Aorta (tissue), 5 donors: Measurements from ENCODE around the gene PRKAG2. TPM values are rescaled to one million over a fixed set of nuclear protein-coding genes. Genes with fewer than 3 reads are reported as not detected.

Experiments used
- ATAC-seq: fragments of 200-7000 bp; cut with Tn5 transposase; one replicate; pipeline ENCODE4 v1.9.1; 2022; ENCODE audit warnings: moderate library complexity; ENCODE audit not compliant: low FRiP score
- DNase-seq, 2 donors: peaks; one replicate each; pipeline ENCODE4 v3.0.0-alpha.2; 2020
- H3K27ac ChIP-seq, 2 donors: one replicate each; pipeline ENCODE4 v1.5.1; 2013; ENCODE audit warnings: low read length in 2 of 2, mild to moderate bottlenecking in 2 of 2, moderate library complexity in 2 of 2, control low read depth in 1 of 2, inconsistent platforms in 1 of 2, low read depth in 1 of 2
- H3K27me3 ChIP-seq, 2 donors: one replicate each; pipeline ENCODE4 v1.6.1; 2013; ENCODE audit warnings: control low read depth in 1 of 2, low read length in 1 of 2, mild to moderate bottlenecking in 1 of 2, moderate library complexity in 1 of 2; ENCODE audit not compliant: insufficient read depth in 2 of 2, control insufficient read depth in 1 of 2
- H3K36me3 ChIP-seq, 2 donors: one replicate each; pipeline ENCODE4 v1.6.1; 2013; ENCODE audit warnings: control low read depth in 1 of 2, low read length in 1 of 2, mild to moderate bottlenecking in 1 of 2; ENCODE audit not compliant: insufficient read depth in 2 of 2, control insufficient read depth in 1 of 2
- H3K4me1 ChIP-seq, 2 donors: one replicate each; pipeline ENCODE4 v1.6.1; 2013; ENCODE audit warnings: low read length in 2 of 2, control low read depth in 1 of 2, mild to moderate bottlenecking in 1 of 2, moderate library complexity in 1 of 2; ENCODE audit not compliant: insufficient read depth in 2 of 2, control insufficient read depth in 1 of 2
- H3K4me3 ChIP-seq, 2 donors: one replicate each; pipeline ENCODE4 v1.5.1; 2013; ENCODE audit warnings: low read length in 2 of 2, control low read depth in 1 of 2, mild to moderate bottlenecking in 1 of 2
- H3K9me3 ChIP-seq: one replicate; pipeline ENCODE4 v1.6.1; 2013; ENCODE audit warnings: mild to moderate bottlenecking, low read length; ENCODE audit not compliant: control insufficient read depth
- WGBS, 2 donors: extraction: QIAGEN DNeasy Blood & Tissue Kit; methylation state at CpG; one replicate each; pipeline ENCODE4 v1.1.7; 2013; 5-methylcytosine and 5-hydroxymethylcytosine counted together
- intact Hi-C, 2 donors: fragments of 100-400 bp; cut with DNase I; formaldehyde crosslinking; loops; one replicate each; pipeline versions ENCODE4 v1.14.2 to v1.15.0; 2022
- polyA plus RNA-seq, 2 donors: library from polyadenylated mRNA; stranded (reverse); fragments of 200-250 nt; gene quantifications; one replicate each; pipeline ENCODE4 v1.2.3, GENCODE V29; 2013
- total RNA-seq, 2 donors: library from RNA; stranded (reverse); fragmentation: NEBNext Ultra II Directional; extraction: Animal tissue kit (Norgen Biotek cat#: 25700); gene quantifications; one replicate each; pipeline ENCODE4 v1.2.1, GENCODE V29; 2021
- donor health status: healthy with polysubstance abuse.
- donor health status: Bipolar disorder and iron deficiency.
- donor health status: DM: no; HTN: no; CAD: no.
- donor health status: DM: no; HTN: no; CAD: no.
- donor health status: DM: yes; HTN: yes; CAD: no.

PRKAG2 gene
- total and polyA plus RNA-seq, 4 donors, result 34.0 to 69.9 (median 52.6) TPM

GRCh38 chr7:151677581-151678226 is 199.2 kb downstream of the PRKAG2 start:
- peak in 1 of 2 donors; percentile 39 for DNase-seq
- H3K9me3 ChIP-seq, result no peaks in the 10 kb centered on the region
- intact Hi-C loops, result no loop called here
- 56 to 63% methylated on average over 14 of the region's 14 CpGs for WGBS, 2 donors
- H3K36me3 ChIP-seq, result no peaks in the 10 kb centered on the region
- no peak for ATAC-seq
- H3K27ac ChIP-seq, result no peak overlapping the region
- H3K27me3 ChIP-seq, result no peaks in the 10 kb centered on the region
- no peaks in the 10 kb centered on the region for H3K4me1 ChIP-seq
- H3K4me3 ChIP-seq, result no peak overlapping the region

- H3K9me3 ChIP-seq, result no peaks in the 10 kb centered on the region
- no peak overlapping the region for H3K27ac ChIP-seq
- 71 to 78% methylated on average over 11 of the region's 11 CpGs for WGBS, 2 donors
- no peaks in the 10 kb centered on the region for H3K4me1 ChIP-seq
- H3K36me3 ChIP-seq, result no peaks in the 10 kb centered on the region
- DNase-seq (no peak), ATAC-seq (no peak)
- intact Hi-C loops, result no loop called here
- H3K27me3 ChIP-seq, result no peaks in the 10 kb centered on the region
- no peak overlapping the region for H3K4me3 ChIP-seq
These were observed 200.2 kb downstream of the PRKAG2 start for GRCh38 chr7:151676759-151677158.

GRCh38 chr7:151675196-151675920 is 201.6 kb downstream of the PRKAG2 start:
- Histone ChIP-seq H3K4me3 (no peak overlapping the region), H3K36me3 (no peaks in the 10 kb centered on the region), H3K27me3 (no peaks in the 10 kb centered on the region), H3K4me1 (no peaks in the 10 kb centered on the region), H3K27ac (no peak overlapping the region), H3K9me3 (no peaks in the 10 kb centered on the region)
- DNase-seq (no peak), ATAC-seq (no peak)
- intact Hi-C loops, result no loop called here
- 95 to 97% methylated on average over 26 of the region's 26 CpGs for WGBS, 2 donors

- ATAC-seq, result no peak
- intact Hi-C loops, result no loop called here
- Histone ChIP-seq H3K9me3 (no peaks in the 10 kb centered on the region), H3K27me3 (no peaks in the 10 kb centered on the region), H3K4me1 (no peaks in the 10 kb centered on the region), H3K4me3 (no peak overlapping the region), H3K27ac (no peak overlapping the region), H3K36me3 (no peaks in the 10 kb centered on the region)
- 97 to 98% methylated on average over 10 of the region's 10 CpGs for WGBS, 2 donors
- no peak for DNase-seq
These were observed 202.6 kb downstream of the PRKAG2 start for GRCh38 chr7:151674161-151674920.

GRCh38 chr7:151673216-151673615 is 203.7 kb downstream of the PRKAG2 start:
- H3K36me3 ChIP-seq, result no peaks in the 10 kb centered on the region
- H3K4me1 ChIP-seq, result no peaks in the 10 kb centered on the region
- no peaks in the 10 kb centered on the region for H3K9me3 ChIP-seq
- intact Hi-C loops, result no loop called here
- no peak overlapping the region for H3K27ac ChIP-seq
- WGBS, 2 donors, result 91 to 92% methylated on average over 9 of the region's 9 CpGs
- no peak for DNase-seq
- H3K4me3 ChIP-seq, result no peak overlapping the region
- no peak for ATAC-seq
- no peaks in the 10 kb centered on the region for H3K27me3 ChIP-seq

- Histone ChIP-seq H3K4me3 (no peak overlapping the region), H3K27me3 (no peaks in the 10 kb centered on the region), H3K9me3 (no peaks in the 10 kb centered on the region), H3K4me1 (no peaks in the 10 kb centered on the region), H3K36me3 (no peaks in the 10 kb centered on the region), H3K27ac (no peak overlapping the region)
- WGBS, 2 donors, result 73 to 75% methylated on average over 9 of the region's 9 CpGs
- ATAC-seq (no peak), DNase-seq (no peak)
- intact Hi-C loops, result no loop called here
These were observed 204.2 kb downstream of the PRKAG2 start for GRCh38 chr7:151672716-151673115.

GRCh38 chr7:151671514-151671913 is 205.4 kb downstream of the PRKAG2 start:
- Histone ChIP-seq H3K36me3 (no peaks in the 10 kb centered on the region), H3K27me3 (no peaks in the 10 kb centered on the region), H3K4me3 (no peak overlapping the region), H3K27ac (no peak overlapping the region), H3K9me3 (no peaks in the 10 kb centered on the region), H3K4me1 (no peaks in the 10 kb centered on the region)
- intact Hi-C loops, result no loop called here
- no peak for ATAC-seq
- DNase-seq, result no peak
- WGBS, 2 donors, result 32 to 53% methylated on average over 2 of the region's 2 CpGs

GRCh38 chr7:151669762-151670161 is 207.2 kb downstream of the PRKAG2 start:
- 93 to 99% methylated on average over 2 of the region's 2 CpGs for WGBS, 2 donors
- Histone ChIP-seq H3K36me3 (no peaks in the 10 kb centered on the region), H3K4me3 (no peak overlapping the region), H3K27ac (no peak overlapping the region), H3K27me3 (no peaks in the 10 kb centered on the region), H3K9me3 (no peaks in the 10 kb centered on the region), H3K4me1 (peaks cover 4% of the 10 kb centered on the region in 2 donors)
- intact Hi-C loops, result loop anchor here in 1 of 2 donors (5.0 kb wide), 1 partner anchor 37 kb away; no protein-coding TSS in a partner anchor
- ATAC-seq, result no peak
- no peak for DNase-seq
